GM12801 (cell line): ENCODE measurements around the gene REEP6.

Experiments used
- TF ChIP-seq, protein P1 (sequence below): IDR thresholded peaks from one replicate; pipeline ENCODE4 v1.5.1; 2011; ENCODE audit warnings: control low read depth; ENCODE audit not compliant: insufficient read length; ENCODE audit errors: extremely low read depth

The REEP6 gene

DNA sequence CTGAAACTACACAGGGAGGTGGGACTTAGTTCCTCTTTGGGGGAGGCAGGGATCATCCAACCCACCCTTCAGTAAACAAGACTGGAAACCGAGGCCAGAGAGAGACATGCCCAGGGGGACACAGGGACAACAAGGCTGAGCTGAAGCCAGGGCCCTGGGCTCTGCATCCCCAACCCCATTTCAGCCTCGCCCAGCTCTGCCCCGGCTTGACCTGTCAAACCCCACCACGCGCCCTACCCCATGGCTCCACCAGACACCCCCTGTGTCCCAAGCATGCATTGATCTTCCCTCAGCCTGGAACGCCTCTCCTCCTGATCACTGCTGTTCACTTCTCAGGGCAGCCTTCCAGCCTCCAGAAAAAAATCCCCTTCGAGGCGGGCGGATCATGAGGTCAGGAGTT is 43.0 kb upstream of the REEP6 start:
- TF ChIP-seq, protein P1, sequence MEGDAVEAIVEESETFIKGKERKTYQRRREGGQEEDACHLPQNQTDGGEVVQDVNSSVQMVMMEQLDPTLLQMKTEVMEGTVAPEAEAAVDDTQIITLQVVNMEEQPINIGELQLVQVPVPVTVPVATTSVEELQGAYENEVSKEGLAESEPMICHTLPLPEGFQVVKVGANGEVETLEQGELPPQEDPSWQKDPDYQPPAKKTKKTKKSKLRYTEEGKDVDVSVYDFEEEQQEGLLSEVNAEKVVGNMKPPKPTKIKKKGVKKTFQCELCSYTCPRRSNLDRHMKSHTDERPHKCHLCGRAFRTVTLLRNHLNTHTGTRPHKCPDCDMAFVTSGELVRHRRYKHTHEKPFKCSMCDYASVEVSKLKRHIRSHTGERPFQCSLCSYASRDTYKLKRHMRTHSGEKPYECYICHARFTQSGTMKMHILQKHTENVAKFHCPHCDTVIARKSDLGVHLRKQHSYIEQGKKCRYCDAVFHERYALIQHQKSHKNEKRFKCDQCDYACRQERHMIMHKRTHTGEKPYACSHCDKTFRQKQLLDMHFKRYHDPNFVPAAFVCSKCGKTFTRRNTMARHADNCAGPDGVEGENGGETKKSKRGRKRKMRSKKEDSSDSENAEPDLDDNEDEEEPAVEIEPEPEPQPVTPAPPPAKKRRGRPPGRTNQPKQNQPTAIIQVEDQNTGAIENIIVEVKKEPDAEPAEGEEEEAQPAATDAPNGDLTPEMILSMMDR: no peak

DNA sequence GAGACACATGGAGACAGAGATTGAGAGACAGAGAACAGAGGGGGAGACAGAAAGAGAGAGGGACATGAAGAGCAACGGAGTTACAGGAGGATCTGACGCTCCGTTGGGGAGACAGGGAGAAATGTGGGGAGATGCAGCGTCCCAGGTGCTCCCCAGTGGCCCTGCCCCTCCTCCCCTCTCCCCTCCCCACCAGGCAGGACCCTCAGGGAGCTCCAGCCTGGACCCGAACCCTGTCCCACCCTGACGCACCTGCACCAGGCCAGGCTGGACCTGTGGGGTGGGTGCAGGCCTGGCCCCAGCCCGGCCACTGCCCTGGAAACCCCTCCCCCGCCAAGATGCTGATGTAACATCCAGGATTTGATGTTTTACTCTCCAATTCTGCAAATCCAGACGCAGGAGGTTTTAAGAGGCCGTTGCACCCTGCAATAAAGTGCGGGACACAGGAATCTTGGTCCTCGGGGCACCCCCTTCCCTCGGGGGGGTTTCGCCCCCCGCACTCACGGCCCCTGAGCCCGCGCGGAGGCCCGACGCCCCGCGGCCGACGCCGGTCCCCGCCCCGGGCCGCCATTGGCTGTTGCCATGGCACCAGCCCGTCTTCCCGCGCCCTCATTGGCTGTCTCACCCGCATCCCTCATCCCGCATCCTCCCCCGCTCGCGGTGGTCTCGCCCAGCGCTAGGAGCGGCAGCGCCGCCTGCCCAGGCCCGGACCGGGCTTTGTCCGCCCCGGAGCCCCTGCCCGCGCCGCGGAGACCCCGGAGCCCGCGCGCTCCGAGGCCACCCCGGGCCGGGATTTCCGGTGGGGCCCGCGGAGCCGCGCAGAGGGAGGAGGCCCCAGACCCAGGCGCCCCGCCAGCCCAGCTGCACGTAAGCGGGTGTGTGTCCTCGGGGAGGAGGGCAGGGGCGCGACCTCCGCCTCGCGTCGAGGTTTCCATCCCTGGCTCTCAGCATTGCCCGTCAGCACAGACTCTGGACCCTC is 41.2 kb upstream of the REEP6 start, which contains the start of gene APC2:
Gene APC2, plus strand, starts transcription at position 655 of the 976 bp plus-strand sequence. CDS start 2,881 bp downstream, outside the sequence.
- TF ChIP-seq, protein P1: no peak

DNA sequence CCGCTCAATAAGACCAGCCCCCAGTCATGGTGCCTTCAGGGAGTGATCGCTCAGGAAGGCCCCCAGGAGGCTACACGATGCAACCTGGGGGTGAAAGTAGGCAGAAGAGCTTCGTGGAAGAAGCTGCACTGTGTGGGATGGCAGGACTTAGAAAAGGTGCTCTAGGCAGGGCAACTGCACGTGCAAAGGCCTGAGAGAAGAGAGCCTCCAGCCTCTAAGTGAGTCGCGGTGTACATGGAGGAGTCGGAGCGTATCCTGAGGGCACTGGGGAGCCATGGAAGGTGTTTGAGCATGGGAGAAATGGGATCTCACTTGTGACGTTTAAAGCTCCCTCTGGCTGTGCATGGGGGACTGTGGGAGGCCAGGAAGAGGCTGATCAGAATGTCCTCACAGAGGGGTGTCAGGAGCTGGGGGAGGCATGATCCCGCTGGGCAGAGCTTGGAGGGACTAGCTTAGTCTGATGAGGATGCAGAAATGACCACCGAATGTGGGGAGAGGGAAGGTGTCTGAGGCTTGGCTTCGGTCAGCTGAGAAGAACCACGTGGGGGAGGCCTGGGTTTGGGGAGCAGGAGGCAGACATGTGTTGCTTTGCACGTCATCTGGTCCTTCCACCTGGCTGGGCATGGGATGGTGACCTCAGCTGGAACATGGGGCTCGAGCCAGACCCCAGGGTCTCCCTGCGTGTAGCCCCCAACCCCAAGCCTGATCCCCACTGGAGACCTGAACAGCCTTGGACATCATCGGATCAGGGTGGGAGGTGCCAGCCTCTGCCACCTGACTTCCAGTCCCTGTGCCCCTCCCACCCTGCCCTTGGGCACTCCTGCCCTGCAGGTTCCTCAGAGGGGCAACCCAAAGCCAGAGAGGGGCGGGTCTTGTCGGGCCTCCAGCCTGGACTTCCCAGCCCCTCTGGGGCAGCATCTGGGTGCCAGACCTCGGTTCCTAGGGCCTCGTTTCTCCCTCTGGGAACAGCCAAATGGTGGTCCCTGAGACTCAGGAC is 39.9 kb upstream of the REEP6 start:
- TF ChIP-seq, protein P1: no peak

DNA sequence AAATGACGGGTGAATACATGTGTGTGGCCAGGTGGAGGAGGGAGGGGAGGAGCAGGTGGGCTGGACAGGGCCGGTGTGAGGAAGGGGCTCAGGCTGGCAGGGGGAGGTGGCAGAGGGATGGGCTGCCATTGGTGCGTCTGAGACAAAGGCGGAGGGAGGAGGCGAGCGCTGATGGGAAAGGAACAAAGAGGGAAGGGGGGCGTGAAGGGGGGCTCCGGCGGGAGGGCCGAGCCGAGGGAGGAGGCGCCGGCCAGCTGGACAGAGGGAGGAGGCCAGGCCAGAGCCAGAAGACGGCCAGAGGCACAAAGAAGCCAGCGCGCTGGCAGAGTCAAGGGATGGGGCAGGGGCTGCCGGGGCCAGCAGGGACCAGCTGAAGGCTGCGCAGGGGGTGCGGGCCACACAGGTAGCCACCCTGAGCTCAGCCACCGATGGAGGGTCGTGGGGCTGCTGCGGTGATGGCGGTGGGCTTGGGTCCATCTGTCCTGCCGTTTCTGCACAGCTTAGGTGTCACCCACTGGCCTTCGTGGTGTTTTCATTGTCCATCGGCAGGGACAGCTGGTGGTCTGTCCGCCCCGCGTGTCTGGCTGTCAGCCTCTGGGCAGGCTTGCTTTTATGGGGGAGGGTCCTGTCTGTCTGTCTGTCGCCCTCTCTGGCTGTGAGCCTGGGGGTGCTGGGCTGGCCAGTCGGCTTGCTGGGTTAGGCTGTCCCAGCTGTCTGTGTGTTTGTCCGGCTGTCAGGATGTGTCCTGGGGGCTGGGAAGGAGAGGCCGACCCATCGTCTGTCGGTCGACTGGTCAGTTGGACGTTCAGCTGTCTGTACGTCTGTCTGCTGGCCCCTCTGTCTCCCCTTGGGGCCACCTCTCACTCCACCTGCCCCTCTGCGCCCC is 38.8 kb upstream of the REEP6 start:
- TF ChIP-seq, protein P1: no peak

DNA sequence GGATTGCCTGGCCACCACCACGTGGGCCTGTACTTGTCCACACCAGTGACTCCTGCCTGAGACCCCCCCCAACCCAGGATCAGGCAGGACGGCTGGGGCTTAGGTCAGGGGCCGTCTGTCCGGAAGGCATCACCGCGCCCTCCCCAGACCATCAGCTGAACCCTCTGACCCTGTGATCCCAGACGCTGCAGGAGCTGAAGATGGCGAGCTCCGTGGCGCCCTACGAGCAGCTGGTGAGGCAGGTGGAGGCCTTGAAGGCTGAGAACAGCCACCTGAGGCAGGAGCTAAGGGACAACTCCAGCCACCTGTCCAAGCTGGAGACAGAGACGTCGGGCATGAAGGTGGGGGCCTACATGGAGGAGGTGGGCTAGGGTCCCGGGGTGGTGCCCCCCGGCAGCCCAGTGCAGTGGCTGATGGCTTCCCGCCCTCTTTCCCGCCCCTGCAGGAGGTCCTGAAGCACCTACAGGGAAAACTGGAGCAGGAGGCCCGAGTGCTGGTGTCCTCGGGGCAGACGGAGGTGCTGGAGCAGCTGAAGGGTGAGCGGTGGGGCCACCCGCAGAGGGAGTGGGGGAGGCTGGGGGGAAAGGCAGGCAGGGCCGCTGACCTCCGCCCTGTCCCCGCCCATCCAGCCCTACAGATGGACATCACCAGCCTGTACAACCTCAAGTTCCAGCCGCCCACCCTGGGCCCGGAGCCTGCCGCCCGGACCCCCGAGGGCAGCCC is 38.0 kb upstream of the REEP6 start:
- TF ChIP-seq, protein P1: no peak

DNA sequence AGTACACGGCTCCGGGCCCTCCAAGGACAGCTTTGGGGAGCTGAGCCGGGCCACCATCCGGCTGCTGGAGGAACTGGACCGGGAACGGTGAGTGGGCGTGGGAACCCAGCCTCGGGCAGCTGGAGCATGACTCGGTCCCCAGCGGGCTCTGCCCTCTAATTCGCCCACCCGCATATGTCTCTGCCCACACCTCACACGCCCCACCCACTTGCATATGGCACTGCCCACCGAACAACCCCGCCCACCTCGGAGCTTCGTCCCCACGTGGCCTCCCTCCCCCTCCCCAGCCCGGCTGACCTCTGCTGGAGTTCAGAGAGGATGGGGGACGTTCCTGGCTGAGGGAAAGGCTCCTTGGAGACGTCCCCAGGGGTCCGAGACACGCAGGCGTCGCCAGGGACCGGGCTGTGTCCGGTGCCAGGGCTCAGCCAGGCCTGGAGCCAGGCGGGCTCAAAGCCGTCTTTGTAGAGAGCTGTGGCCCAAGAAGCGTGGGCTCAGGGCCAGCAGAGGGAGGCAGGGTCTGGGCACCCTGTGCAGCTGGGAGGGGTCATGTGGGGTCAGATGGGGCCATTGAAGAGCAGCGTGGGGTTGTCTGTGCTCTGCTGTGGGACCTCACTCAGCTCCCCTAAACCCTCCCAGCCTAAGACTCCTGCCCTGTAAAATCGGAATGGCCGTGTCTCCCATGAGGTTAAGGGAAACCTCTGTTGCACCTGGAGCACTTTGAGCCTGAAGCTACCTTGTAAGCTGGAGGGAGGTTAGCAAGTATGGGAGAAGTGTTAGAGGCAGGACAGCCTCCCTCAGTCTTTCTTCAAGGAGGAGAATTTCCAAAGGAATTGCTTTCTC is 37.2 kb upstream of the REEP6 start:
- TF ChIP-seq, protein P1: no peak
